ENCODE measurements around the gene UROD.

Gene UROD

DNA sequence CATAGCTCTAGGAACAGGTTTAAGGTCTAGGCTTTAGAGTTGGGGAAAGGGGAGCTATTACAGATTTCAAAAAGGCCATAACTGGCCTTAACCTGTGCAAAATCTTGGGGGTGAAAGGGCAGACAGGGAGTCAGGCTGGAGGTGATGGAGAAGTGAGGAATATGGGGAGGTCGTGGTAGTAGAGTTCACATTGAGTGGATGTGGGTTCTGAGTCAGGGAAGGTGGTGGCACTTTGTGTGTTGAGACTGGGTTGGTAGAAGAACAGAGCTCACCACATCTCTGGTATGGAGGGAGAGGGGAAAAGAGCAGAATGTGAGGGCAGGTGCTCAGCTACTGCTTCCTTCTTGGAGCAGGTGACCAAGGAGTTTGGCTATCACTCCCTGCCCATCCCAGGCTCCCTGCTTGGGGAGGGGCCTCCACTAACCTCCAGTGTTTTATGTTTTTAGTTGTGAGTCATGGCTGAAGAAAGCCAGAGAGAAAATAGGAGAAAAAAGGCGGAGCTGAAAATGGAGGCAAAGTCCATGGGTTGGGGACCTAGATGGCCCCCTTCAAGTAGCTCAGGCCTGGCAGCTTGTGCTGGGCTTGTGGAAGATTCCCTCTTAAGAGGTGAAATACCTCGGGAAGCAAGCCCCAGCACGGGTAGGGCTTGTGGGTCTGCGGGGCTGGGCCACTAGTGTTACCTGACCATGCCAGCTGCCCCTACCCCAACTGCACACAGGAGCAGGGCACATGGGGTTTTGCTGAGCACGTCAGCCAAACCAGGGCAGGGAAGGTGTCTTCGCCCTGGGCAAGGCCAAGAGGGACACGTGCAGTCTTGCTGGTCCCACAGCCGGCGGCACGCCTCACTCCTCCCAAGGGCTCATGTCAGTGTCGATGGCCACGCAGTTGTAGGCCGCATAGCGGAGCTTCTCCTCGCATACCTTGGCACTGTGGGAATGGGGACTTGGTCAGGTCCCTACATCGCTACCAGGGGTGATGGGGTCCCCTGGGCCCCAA is 9.1 kb upstream of the UROD start:
- no peak for DNase-seq (ENCODE audit: low read depth in 2 of 2)
- TF ChIP-seq, protein P1, sequence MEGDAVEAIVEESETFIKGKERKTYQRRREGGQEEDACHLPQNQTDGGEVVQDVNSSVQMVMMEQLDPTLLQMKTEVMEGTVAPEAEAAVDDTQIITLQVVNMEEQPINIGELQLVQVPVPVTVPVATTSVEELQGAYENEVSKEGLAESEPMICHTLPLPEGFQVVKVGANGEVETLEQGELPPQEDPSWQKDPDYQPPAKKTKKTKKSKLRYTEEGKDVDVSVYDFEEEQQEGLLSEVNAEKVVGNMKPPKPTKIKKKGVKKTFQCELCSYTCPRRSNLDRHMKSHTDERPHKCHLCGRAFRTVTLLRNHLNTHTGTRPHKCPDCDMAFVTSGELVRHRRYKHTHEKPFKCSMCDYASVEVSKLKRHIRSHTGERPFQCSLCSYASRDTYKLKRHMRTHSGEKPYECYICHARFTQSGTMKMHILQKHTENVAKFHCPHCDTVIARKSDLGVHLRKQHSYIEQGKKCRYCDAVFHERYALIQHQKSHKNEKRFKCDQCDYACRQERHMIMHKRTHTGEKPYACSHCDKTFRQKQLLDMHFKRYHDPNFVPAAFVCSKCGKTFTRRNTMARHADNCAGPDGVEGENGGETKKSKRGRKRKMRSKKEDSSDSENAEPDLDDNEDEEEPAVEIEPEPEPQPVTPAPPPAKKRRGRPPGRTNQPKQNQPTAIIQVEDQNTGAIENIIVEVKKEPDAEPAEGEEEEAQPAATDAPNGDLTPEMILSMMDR (IDR thresholded peaks at IDR 0.05; ENCODE audit: low read depth, low read length) = no peak

GRCh38 chr1:45003741-45004140 is 8.3 kb upstream of the UROD start:
- TF ChIP-seq, protein P1 (IDR thresholded peaks at IDR 0.05; ENCODE audit: low read depth, low read length) = no peak
- DNase-seq (ENCODE audit: low read depth in 2 of 2) = no peak
- H3K4me3 ChIP-seq (replicated peaks in 1 of 2; ENCODE audit: low read depth in 2 of 2, low read length in 2 of 2) = no peak overlapping the region

More for the DNA sequence above, 9.1 kb upstream of the UROD start:
- H3K4me3 ChIP-seq (replicated peaks in 1 of 2; ENCODE audit: low read depth in 2 of 2, low read length in 2 of 2) = no peak overlapping the region

- H3K4me3 ChIP-seq (replicated peaks in 1 of 2; ENCODE audit: low read depth in 2 of 2, low read length in 2 of 2) = no peak overlapping the region
- TF ChIP-seq, protein P1 (IDR thresholded peaks at IDR 0.05; ENCODE audit: low read depth, low read length) = no peak
- no peak for DNase-seq (ENCODE audit: low read depth in 2 of 2)
These were observed 7.7 kb upstream of the UROD start for GRCh38 chr1:45004281-45004920.

DNA sequence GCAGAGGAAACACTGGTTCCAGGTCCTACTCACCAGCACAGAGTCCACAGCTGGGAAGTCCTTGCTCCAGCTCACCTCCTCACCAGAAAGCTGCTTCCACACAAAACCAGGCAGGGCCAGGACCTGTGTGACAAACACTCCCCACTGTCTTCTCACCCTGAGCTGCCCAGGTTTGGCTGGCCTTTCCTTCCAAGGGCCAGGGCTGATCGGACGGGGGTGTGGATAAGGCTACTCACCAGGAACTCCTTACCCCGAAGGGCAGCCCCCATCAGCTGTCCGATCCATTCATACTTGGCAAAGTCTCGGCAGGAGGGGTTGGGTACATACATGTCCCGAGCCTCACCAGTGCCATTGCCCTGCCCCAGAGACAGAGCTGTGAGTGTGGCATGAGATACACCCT is 6.3 kb upstream of the UROD start:
- H3K4me3 ChIP-seq (replicated peaks in 1 of 2; ENCODE audit: low read depth in 2 of 2, low read length in 2 of 2) = no peak overlapping the region
- TF ChIP-seq, protein P1 (IDR thresholded peaks at IDR 0.05; ENCODE audit: low read depth, low read length) = no peak
- DNase-seq (ENCODE audit: low read depth in 2 of 2) = no peak

DNA sequence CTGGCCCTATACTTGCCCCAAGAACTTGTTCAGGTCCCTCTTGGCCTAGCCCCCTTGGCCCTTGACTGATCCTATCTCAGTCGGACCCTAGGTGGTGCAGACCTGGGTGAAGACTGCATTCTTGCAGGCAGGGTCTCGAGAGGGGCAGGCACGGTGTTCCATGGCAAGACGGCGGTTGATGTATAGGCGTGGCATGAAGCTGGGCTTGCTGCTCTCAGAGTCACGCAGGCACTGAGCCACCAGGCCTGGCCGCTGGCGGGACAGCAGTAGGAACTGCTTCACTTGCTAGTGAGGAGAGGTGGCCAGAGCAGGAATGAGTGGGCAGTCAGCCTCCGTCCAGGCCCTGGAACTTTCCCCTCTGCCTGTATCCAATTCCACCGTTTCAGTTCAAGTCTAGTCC is 4.7 kb upstream of the UROD start:
- H3K4me3 ChIP-seq (replicated peaks in 1 of 2; ENCODE audit: low read depth in 2 of 2, low read length in 2 of 2) = no peak overlapping the region
- TF ChIP-seq, protein P1 (IDR thresholded peaks at IDR 0.05; ENCODE audit: low read depth, low read length) = no peak
- no peak for DNase-seq (ENCODE audit: low read depth in 2 of 2)

DNA sequence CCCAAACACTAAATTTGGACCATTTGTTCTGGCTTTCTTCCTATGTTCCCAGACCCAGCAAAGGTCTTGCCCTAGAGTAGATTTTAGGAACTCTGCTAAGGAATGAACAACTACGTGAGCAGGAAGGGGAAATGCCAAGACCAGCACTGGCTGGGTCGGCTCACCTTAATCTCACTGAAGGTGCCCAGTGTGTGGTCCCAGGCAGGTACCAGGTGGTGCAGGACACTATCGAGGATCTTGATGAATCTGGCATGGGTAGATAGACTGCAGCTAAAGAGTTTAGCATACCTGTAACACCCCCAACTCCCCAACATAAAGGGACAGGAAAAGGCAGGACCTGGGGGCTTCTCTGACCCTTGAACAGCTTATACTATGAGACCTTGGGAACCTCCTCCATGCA is 4.0 kb upstream of the UROD start:
- no peak for DNase-seq (ENCODE audit: low read depth in 2 of 2)
- no peak overlapping the region for H3K4me3 ChIP-seq (replicated peaks in 1 of 2; ENCODE audit: low read depth in 2 of 2, low read length in 2 of 2)
- TF ChIP-seq, protein P1 (IDR thresholded peaks at IDR 0.05; ENCODE audit: low read depth, low read length) = no peak
